NCI-H146 treated with DMSO at 0.1 percent for 48 hours (cell line): ENCODE data around the gene CHRNA5.
"Not testable (repeated sequence)": the region's sequence is repeated elsewhere in the genome, so short reads cannot be mapped to it uniquely, and the experiment has no call there.

Source experiments
- DNase-seq: peaks from one replicate; lab custom pipeline; 2025; ENCODE audit not compliant: unreplicated experiment; lab: John Stamatoyannopoulos, UW

Gene CHRNA5

GRCh38 chr15:78565097-78565950 lies at the start of gene CHRNA5:
Gene CHRNA5 (plus strand): TSS chr15:78565520. CDS start chr15:78565720, 200 bp downstream.
- DNase-seq, result peak; percentile 92

- not testable (repeated sequence) for DNase-seq
Observed at GRCh38 chr15:78520035-78520434, 45.3 kb upstream of the CHRNA5 start.

GRCh38 chr15:78524230-78524629 lies 41.1 kb upstream of the CHRNA5 start:
- DNase-seq, result no peak

- no peak for DNase-seq
Observed at GRCh38 chr15:78527325-78527724, 38.0 kb upstream of the CHRNA5 start.

GRCh38 chr15:78533331-78533730 lies 32.0 kb upstream of the CHRNA5 start:
- DNase-seq, result no peak

GRCh38 chr15:78536134-78536533 lies 29.2 kb upstream of the CHRNA5 start:
- DNase-seq, result no peak

GRCh38 chr15:78537266-78537905 lies 27.9 kb upstream of the CHRNA5 start:
- DNase-seq, result no peak

DNA sequence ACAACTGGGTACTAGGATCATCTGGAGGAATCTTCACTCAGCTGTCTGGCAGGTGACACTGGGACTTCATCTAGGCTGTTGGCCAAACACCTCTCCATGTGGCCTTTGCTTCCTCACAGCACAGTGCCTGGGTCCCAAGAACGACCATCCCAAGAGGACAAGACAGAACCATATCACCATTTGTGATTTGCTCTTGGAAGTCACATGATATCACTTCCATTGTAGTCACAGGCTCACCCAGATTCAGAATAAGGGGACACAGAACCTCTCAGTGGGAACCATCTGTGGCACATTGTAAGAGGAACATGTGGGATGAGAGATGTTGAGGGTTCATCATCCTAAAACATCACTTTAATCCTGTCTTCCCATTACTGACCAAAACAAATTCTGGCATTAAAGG lies 27.0 kb upstream of the CHRNA5 start:
- no peak for DNase-seq

DNA sequence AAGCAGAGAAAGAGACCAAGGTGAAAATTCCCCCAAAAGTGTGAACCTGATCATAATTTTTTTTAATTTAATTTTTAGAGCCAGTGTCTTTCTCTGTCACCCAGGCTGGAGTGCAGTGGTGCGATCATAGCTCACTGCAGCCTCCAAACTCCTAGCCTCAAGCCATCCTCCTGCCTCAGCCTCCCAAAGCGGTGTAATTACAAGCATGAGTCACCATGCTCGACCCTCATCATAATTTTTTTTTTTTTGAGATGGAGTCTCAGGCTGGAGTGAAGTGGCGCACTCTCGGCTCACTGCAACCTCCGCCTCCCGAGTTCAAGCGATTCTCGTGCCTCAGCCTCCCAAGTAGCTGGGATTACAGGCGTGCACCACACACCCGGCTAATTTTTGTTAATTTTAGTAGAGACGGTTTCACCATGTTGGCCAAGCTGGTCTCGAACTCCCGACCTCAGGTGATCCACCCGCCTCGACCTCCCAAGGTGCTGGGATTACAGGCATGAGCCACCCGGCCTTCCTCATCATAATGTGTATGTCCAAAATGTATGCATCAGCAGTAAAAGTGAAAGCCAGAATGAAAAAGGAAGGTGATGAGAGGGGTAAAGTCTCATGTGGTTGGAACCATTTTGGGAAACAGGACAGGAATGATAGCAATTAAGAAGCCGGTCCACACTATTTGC lies 25.7 kb upstream of the CHRNA5 start:
- DNase-seq, result not testable (repeated sequence)

GRCh38 chr15:78540141-78540870 lies 25.0 kb upstream of the CHRNA5 start, which contains the start of gene PSMA4:
Gene PSMA4 (plus strand): TSS chr15:78540444. CDS start chr15:78541928, 1,484 bp downstream.
- DNase-seq, result peak; percentile 50

DNA sequence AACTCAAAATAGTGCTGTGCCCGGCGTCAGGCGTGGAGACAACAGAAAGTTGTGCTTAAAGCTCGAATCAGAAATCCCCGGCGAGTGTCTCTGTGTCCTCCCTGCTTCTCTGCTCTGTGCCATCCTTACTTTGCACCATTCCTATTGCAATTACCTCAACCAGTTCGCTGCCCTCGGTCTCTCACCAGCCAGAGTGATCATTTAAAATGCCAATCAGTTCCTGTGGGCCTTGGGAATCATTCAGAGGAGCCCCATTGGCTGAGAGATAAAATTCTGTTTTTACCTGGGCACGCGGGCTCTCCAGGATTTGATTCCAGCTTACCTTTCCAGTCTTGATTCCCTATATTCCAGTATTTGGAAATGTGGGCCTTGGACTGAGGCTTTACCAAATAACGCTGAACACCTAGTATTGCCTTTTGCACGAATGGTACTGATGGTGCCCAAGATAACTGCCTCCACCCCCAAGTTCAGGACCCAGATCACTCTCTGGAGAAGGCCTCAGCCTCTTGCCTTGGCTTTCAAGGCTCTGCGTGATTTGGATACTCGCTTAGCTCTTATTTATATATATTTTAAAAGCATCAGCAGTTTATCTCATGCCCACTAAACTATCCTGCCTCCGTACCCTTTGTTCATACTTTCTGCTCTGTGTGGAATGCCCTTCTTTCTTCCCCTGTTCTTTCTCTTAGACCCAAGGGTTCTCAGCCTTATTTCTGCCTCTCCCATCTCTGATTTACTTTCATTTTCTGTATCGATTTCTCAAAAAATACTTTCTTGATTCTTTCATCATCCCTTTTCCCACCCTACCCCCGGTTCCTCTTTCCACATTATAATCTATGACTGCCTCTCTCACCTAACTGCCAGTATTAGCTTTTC lies 24.2 kb upstream of the CHRNA5 start:
- DNase-seq, result no peak

DNA sequence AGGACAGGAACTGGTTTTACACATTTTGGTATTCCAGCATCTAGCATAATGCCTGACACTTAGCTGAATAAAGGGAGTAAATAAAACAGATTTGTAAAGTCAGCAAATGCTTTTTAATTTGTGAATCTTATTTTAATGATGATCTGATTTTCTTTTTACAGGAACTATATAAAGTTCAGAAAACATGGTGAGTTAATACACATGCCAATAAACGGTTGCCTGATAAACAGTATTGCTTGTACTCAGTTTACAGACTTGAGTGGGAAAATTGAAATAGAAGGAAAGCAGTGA lies 23.6 kb upstream of the CHRNA5 start:
- no peak for DNase-seq

- DNase-seq, result no peak
Observed at GRCh38 chr15:78542647-78543046, 22.7 kb upstream of the CHRNA5 start.

GRCh38 chr15:78550194-78550593 lies 15.1 kb upstream of the CHRNA5 start:
- no peak for DNase-seq

- no peak for DNase-seq
Observed at GRCh38 chr15:78550815-78551214, 14.5 kb upstream of the CHRNA5 start.

DNA sequence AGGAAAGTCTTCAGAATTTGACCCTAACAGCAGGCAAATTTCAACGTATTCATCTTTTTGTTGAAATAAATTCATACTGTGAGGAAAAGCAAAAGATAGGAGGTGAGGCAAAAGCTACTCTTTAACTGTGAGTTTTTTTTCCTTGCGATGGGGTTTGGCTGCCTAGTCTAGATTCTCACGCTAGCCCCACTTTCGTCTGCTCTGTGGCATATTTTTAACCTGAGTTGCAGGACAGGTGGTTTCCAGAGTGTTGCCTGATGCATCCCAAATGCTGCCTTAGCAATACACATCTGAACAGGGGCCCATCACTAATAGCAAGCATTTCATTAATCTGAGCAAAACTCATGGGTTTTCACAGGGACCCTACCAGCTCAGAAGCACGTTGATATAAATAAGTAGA lies 13.4 kb upstream of the CHRNA5 start:
- no peak for DNase-seq

GRCh38 chr15:78552597-78552996 lies 12.7 kb upstream of the CHRNA5 start:
- no peak for DNase-seq

- not testable (repeated sequence) for DNase-seq
Observed at GRCh38 chr15:78560201-78560600, 5.1 kb upstream of the CHRNA5 start.

- DNase-seq, result no peak
Observed at GRCh38 chr15:78561490-78561889, 3.8 kb upstream of the CHRNA5 start.

- no peak for DNase-seq
Observed at GRCh38 chr15:78563092-78563491, 2.2 kb upstream of the CHRNA5 start.
